GM18505 (cell line): ENCODE measurements around the gene MEPCE.

Source experiments
- ATAC-seq: cut with Tn5 transposase; IDR thresholded peaks from one replicate; pipeline ENCODE4 v1.9.1; 2021; ENCODE audit not compliant: unreplicated experiment
- POLR2A ChIP-seq: IDR thresholded peaks from 4 replicates; pipeline ENCODE4 v1.6.1; 2011; ENCODE audit warnings: borderline replicate concordance; ENCODE audit not compliant: insufficient read depth, insufficient read length; ENCODE audit errors: extremely low read depth

MEPCE gene

DNA sequence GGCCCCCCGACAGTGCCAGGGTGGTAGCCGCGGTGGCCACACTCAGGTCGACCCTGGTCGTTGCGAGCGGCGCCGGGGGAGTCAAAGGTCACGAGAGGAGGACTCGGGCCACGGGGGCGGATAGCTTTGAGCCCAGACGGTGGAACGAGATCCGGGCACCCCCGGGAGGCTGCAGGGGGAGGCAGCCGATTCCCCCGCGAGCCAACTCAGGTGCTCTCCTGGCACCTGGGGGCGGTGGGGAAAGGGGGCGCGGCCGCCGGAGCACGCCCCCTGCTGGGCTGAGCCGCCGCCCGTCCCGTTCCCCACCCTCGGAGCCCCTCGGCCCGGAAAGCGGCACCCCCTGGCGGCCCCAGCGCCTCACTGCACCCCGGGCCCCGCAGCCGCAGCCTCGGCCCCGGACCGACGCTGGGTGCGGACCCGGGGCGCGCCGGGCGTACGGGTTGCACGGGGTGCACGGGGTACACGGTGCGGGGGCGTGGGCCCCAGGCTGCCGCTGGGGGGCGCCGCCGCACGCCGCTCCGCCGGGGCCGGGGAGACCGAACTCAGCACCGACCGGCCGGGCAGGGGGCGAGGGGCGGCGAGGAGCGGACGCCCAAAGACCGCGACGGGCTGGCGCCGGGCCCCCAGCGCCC lies 53.6 kb downstream of the MEPCE start:
- TF ChIP-seq POLR2A, result no peak
- ATAC-seq, result peak; percentile 49
